K562 (cell line): ENCODE data around the gene C10orf71. TPM values are rescaled to one million over a fixed set of nuclear protein-coding genes. Genes with fewer than 3 reads are reported as not detected.

Experiments used
- ATF2 ChIP-seq: sonication (generic); formaldehyde crosslinking; IDR thresholded peaks from 2 replicates; pipeline ENCODE4 v1.8.1; 2022; ENCODE audit warnings: missing genetic modification reagents
- BHLHE40 ChIP-seq: IDR thresholded peaks from 2 replicates; pipeline ENCODE4 v1.6.1; 2011; ENCODE audit warnings: low read length, improper control_type of control experiment
- CCAR2 ChIP-seq: fragments of 200-400 bp; formaldehyde crosslinking; IDR thresholded peaks from 2 replicates; pipeline ENCODE4 v1.6.1; 2017; ENCODE audit warnings: mild to moderate bottlenecking, low read depth, low read length
- CREM ChIP-seq: IDR thresholded peaks from 2 replicates; pipeline ENCODE4 v1.6.1; 2014; ENCODE audit warnings: antibody characterized with exemption, low read depth
- DPF2 ChIP-seq: fragments of 450-650 bp; IDR thresholded peaks from 2 replicates; pipeline ENCODE4 v1.6.1; 2016
- MEF2D ChIP-seq: conservative IDR thresholded peaks from 2 replicates; pipeline ENCODE4 v1.6.1; 2016; ENCODE audit warnings: low read depth, missing genetic modification characterization, missing compliant biosample characterization
- NR2C2 ChIP-seq, 2 experiments: fragments of 200-800 bp in 1 of 2; sonication (Bioruptor generic) in 1 of 2; sonication (generic) in 1 of 2; formaldehyde crosslinking in 1 of 2; IDR thresholded peaks; 2 replicates each; pipeline versions ENCODE4 v1.6.1 to v1.8.0; 2016 to 2022; ENCODE audit warnings: mild to moderate bottlenecking in 1 of 2, missing compliant biosample characterization in 1 of 2, missing genetic modification characterization in 1 of 2, missing genetic modification reagents in 1 of 2
- PRDM10 ChIP-seq: fragments of 450-650 bp; IDR thresholded peaks from 2 replicates; pipeline ENCODE4 v1.6.1; 2018; ENCODE audit not compliant: partially characterized antibody
- RBM17 ChIP-seq: fragments of 200-400 bp; formaldehyde crosslinking; IDR thresholded peaks from 2 replicates; pipeline ENCODE4 v1.6.1; 2017; ENCODE audit warnings: low read depth, mild to moderate bottlenecking, low read length, borderline replicate concordance
- SRF ChIP-seq, 2 experiments: fragments of 250-450, 450-650 bp in 1 of 2; sonication (Bioruptor Pico) in 1 of 2; sonication (generic) in 1 of 2; formaldehyde crosslinking; IDR thresholded peaks; 2 replicates each; pipeline versions ENCODE4 v1.5.0 to v1.5.1; 2020 to 2022; ENCODE audit warnings: mild to moderate bottlenecking in 1 of 2, missing genetic modification reagents in 1 of 2
- SRSF3 ChIP-seq: fragments of 200-400 bp; formaldehyde crosslinking; IDR thresholded peaks from 2 replicates; pipeline ENCODE4 v1.6.1; 2016; ENCODE audit warnings: mild to moderate bottlenecking, low read length, moderate library complexity; ENCODE audit not compliant: insufficient read depth
- STAG1 ChIP-seq: sonication (generic); formaldehyde crosslinking; IDR thresholded peaks from 2 replicates; pipeline ENCODE4 v1.5.0; 2020; ENCODE audit warnings: missing genetic modification reagents, borderline replicate concordance
- ZNF592 ChIP-seq: fragments of 450-650 bp; IDR thresholded peaks from 2 replicates; pipeline ENCODE4 v1.6.1; 2017; ENCODE audit warnings: antibody characterized with exemption, mild to moderate bottlenecking
- polyA plus RNA-seq, 8 experiments: library from polyadenylated mRNA; depleted of rRNA in 4 of 8; stranded (reverse) in 5 of 8; unstranded in 3 of 8; fragments of >200 nt; fragmentation: Nextera tagmentation in 2 of 8; fragmentation: Illumina TruSeq in 1 of 8; extraction: Ambion mirVana in 2 of 8; extraction: Trizol in 1 of 8; gene quantifications; 2 replicates each; pipeline versions ENCODE4 v1.2.1 to v1.2.3, GENCODE V29; 2011 to 2014; ENCODE audit warnings: inconsistent platforms in 1 of 8, missing spikeins in 1 of 8
- total RNA-seq, 7 experiments: library from RNA; depleted of rRNA in 6 of 7; stranded (reverse); fragments of >200 nt in 6 of 7; fragmentation: Illumina TruSeq in 2 of 7; extraction: Trizol in 2 of 7; gene quantifications; 2 replicates each; pipeline versions ENCODE4 v1.2.1 to v1.2.3, GENCODE V29; 2011 to 2021; ENCODE audit warnings: low replicate concordance in 1 of 7
- TF ChIP-seq, protein P1 (sequence below): fragments of 200-800 bp; sonication (Bioruptor generic); IDR thresholded peaks from 2 replicates; pipeline ENCODE4 v1.6.1; 2017; ENCODE audit warnings: missing genetic modification characterization, missing compliant biosample characterization
- TF ChIP-seq, protein P2 (sequence below): fragments of 450-650 bp; IDR thresholded peaks from 2 replicates; pipeline ENCODE4 v1.6.1; 2016

The C10orf71 gene
- total and polyA plus RNA-seq, 9 of the 15 experiments (the other 6 are each of a cell fraction or from before 2014, with no cell fraction given), result 0.06 to 4.5 (median 1.3) TPM

- TF ChIP-seq ZNF592 (0 out of 2 replicates have a peak, but pooled peaks have one; percentile 32), STAG1 (no peak), NR2C2 (CRISPR knock-in tag; IDR thresholded peaks at IDR 0.05) (no peak), NR2C2 (tag; IDR thresholded peaks at IDR 0.05) (peak; percentile 82), CCAR2 (0 out of 2 replicates have a peak, but pooled peaks have one; percentile 4), DPF2 (0 out of 2 replicates have a peak, but pooled peaks have one; percentile 39), ATF2 (CRISPR knock-in tag) (no peak), SRF (CRISPR knock-in tag; IDR thresholded peaks at IDR 0.05) (peak in 1 of 2 experiments; percentile 95; a peak in 2 of 4 replicates), MEF2D (tag) (peak; percentile 94), RBM17 (no peak), PRDM10 (peak; percentile 48), SRSF3 (no peak), CREM (0 out of 2 replicates have a peak, but pooled peaks have one; percentile 16), BHLHE40 (0 out of 2 replicates have a peak, but pooled peaks have one; percentile 14)
- TF ChIP-seq, protein P1, sequence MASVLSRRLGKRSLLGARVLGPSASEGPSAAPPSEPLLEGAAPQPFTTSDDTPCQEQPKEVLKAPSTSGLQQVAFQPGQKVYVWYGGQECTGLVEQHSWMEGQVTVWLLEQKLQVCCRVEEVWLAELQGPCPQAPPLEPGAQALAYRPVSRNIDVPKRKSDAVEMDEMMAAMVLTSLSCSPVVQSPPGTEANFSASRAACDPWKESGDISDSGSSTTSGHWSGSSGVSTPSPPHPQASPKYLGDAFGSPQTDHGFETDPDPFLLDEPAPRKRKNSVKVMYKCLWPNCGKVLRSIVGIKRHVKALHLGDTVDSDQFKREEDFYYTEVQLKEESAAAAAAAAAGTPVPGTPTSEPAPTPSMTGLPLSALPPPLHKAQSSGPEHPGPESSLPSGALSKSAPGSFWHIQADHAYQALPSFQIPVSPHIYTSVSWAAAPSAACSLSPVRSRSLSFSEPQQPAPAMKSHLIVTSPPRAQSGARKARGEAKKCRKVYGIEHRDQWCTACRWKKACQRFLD (CRISPR knock-in tag), result no peak
- TF ChIP-seq, protein P2, sequence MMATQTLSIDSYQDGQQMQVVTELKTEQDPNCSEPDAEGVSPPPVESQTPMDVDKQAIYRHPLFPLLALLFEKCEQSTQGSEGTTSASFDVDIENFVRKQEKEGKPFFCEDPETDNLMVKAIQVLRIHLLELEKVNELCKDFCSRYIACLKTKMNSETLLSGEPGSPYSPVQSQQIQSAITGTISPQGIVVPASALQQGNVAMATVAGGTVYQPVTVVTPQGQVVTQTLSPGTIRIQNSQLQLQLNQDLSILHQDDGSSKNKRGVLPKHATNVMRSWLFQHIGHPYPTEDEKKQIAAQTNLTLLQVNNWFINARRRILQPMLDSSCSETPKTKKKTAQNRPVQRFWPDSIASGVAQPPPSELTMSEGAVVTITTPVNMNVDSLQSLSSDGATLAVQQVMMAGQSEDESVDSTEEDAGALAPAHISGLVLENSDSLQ, result peak; percentile 78
These were observed 20.4 kb upstream of the C10orf71 start (continued) for GRCh38 chr10:49278497-49278981.
